Measurements from ENCODE around the gene TNFRSF19.

- TF ChIP-seq, protein P1, sequence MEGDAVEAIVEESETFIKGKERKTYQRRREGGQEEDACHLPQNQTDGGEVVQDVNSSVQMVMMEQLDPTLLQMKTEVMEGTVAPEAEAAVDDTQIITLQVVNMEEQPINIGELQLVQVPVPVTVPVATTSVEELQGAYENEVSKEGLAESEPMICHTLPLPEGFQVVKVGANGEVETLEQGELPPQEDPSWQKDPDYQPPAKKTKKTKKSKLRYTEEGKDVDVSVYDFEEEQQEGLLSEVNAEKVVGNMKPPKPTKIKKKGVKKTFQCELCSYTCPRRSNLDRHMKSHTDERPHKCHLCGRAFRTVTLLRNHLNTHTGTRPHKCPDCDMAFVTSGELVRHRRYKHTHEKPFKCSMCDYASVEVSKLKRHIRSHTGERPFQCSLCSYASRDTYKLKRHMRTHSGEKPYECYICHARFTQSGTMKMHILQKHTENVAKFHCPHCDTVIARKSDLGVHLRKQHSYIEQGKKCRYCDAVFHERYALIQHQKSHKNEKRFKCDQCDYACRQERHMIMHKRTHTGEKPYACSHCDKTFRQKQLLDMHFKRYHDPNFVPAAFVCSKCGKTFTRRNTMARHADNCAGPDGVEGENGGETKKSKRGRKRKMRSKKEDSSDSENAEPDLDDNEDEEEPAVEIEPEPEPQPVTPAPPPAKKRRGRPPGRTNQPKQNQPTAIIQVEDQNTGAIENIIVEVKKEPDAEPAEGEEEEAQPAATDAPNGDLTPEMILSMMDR (IDR thresholded peaks at IDR 0.05; ENCODE audit: low read length), result no peak
- no peak for TF ChIP-seq EZH2 (IDR thresholded peaks at IDR 0.05; ENCODE audit: borderline replicate concordance, low read length)
Measured at GRCh38 chr13:23695196-23695595, 125.0 kb downstream of the TNFRSF19 start.
